ENCODE results near the gene NEURL4.

NEURL4 gene

GRCh38 chr17:7304179-7304578, 25.0 kb downstream of the NEURL4 start:
- in situ Hi-C loops (cut with MboI; ENCODE audit: low sequenced_read_pairs, unreplicated experiment): no loop called here
- no peak for TF ChIP-seq CTCF (IDR thresholded peaks at IDR 0.05; ENCODE audit: borderline replicate concordance, control extremely low read depth, extremely low read depth, insufficient read depth, missing control alignments)
- no peak for DNase-seq (ENCODE audit: low spot score)

GRCh38 chr17:7296189-7296861, 32.8 kb downstream of the NEURL4 start:
- in situ Hi-C loops (cut with MboI; ENCODE audit: low sequenced_read_pairs, unreplicated experiment): loop anchor here (25.0 kb wide), 1 partner anchor 259 kb away; the partner anchor contains the start of genes SLC16A11 and SLC16A13
- DNase-seq (ENCODE audit: low spot score): peak; percentile 91
- TF ChIP-seq CTCF (IDR thresholded peaks at IDR 0.05; ENCODE audit: borderline replicate concordance, control extremely low read depth, extremely low read depth, insufficient read depth, missing control alignments): peak; percentile 94

- no peak for TF ChIP-seq CTCF (IDR thresholded peaks at IDR 0.05; ENCODE audit: borderline replicate concordance, control extremely low read depth, extremely low read depth, insufficient read depth, missing control alignments)
- no peak for DNase-seq (ENCODE audit: low spot score)
- in situ Hi-C loops (cut with MboI; ENCODE audit: low sequenced_read_pairs, unreplicated experiment): loop anchor here (25.0 kb wide), 1 partner anchor 258 kb away; the partner anchor contains the start of genes SLC16A11 and SLC16A13
These were observed 33.6 kb downstream of the NEURL4 start for GRCh38 chr17:7295230-7296180.

DNA sequence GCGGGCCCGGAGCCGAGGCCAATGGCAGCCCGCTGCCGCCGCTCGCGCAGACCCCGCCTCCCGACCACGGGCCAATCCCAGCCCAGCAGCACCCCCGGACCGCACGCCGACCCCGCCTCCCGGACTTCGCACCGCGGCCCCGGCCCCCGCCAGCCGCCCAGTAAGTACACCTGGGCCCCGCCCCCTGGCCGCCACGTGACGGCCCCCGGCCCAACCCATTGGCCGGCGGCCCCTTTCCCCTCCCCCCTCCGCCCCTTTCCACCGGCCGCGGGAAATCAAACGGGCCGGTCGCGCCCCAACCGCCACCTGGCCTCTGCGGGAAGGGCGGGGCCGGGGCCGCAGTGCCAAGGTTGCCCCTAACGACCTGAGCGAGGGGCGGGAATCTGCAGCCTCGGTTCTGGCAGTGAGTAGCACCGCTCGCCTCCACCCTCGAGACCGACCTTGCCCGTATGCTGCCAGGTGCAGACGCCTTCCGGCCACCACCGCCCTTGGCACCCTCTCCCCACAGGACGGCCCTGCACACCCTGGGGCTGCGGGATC, 34.5 kb downstream of the NEURL4 start, which contains the start of gene YBX2:
Gene YBX2, minus strand, starts transcription at position 26 of the 540 bp plus-strand sequence. CDS start 139 bp downstream, outside the sequence.
- peak; percentile 89 for DNase-seq (ENCODE audit: low spot score)
- in situ Hi-C loops (cut with MboI; ENCODE audit: low sequenced_read_pairs, unreplicated experiment): loop anchor here (25.0 kb wide), 1 partner anchor 257 kb away; the partner anchor contains the start of genes SLC16A11 and SLC16A13
- no peak for TF ChIP-seq CTCF (IDR thresholded peaks at IDR 0.05; ENCODE audit: borderline replicate concordance, control extremely low read depth, extremely low read depth, insufficient read depth, missing control alignments)

- no peak for DNase-seq (ENCODE audit: low spot score)
- TF ChIP-seq CTCF (IDR thresholded peaks at IDR 0.05; ENCODE audit: borderline replicate concordance, control extremely low read depth, extremely low read depth, insufficient read depth, missing control alignments): no peak
- in situ Hi-C loops (cut with MboI; ENCODE audit: low sequenced_read_pairs, unreplicated experiment): loop anchor here (25.0 kb wide), 1 partner anchor 257 kb away; the partner anchor contains the start of genes SLC16A11 and SLC16A13
These were observed 35.1 kb downstream of the NEURL4 start for GRCh38 chr17:7293816-7294613.

Data from GM13976 (cell line).